Measurements from ENCODE around the gene PHF21A. TPM values are rescaled to one million over a fixed set of nuclear protein-coding genes. Genes with fewer than 3 reads are reported as not detected.
"Not testable (repeated sequence)": the region's sequence is repeated elsewhere in the genome, so short reads cannot be mapped to it uniquely, and the experiment has no call there.

The PHF21A gene
- total RNA-seq, 2 donors from 2014 or later, result 47.2 to 53.9 TPM

DNA sequence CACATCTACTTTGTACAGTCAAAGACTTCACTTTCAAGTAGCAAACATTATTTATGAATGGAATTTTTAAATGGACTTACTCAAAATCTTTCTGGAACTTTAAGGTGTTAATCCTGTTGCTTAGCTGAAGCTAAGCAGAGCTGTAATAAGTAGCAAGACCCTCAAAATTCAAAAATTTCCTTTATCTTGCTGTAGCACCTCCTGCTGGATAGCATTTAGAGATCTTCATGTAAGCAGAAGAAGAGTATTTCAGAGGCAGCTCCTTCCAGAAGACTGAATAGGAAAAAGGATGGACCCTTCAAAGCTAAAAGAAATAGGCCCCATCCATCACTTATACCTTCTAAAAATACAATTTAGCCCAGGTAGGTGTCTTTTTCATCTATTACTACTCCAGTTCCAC lies 3.4 kb downstream of the PHF21A start:
- Histone ChIP-seq H3K27ac (ENCODE audit: low read depth, low read length) (no peak overlapping the region), H3K9me3 (ENCODE audit: control insufficient read depth, low read length) (no peaks in the 10 kb centered on the region), H3K27me3 (ENCODE audit: control insufficient read depth, insufficient read depth, low read length, poor library complexity, severe bottlenecking) (no peaks in the 10 kb centered on the region), H3K4me3 (ENCODE audit: low read length) (peak overlapping the region; percentile 81), H3K9ac (ENCODE audit: extremely low read depth, low read length, poor library complexity, severe bottlenecking) (no peak overlapping the region), H3K36me3 (ENCODE audit: control insufficient read depth, insufficient read depth, low read length) (no peaks in the 10 kb centered on the region), H3K4me1 (ENCODE audit: control insufficient read depth, insufficient read depth, low read length) (no peaks in the 10 kb centered on the region)
- TF ChIP-seq, protein P1, sequence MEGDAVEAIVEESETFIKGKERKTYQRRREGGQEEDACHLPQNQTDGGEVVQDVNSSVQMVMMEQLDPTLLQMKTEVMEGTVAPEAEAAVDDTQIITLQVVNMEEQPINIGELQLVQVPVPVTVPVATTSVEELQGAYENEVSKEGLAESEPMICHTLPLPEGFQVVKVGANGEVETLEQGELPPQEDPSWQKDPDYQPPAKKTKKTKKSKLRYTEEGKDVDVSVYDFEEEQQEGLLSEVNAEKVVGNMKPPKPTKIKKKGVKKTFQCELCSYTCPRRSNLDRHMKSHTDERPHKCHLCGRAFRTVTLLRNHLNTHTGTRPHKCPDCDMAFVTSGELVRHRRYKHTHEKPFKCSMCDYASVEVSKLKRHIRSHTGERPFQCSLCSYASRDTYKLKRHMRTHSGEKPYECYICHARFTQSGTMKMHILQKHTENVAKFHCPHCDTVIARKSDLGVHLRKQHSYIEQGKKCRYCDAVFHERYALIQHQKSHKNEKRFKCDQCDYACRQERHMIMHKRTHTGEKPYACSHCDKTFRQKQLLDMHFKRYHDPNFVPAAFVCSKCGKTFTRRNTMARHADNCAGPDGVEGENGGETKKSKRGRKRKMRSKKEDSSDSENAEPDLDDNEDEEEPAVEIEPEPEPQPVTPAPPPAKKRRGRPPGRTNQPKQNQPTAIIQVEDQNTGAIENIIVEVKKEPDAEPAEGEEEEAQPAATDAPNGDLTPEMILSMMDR (conservative IDR thresholded peaks at IDR 0.05), result peak; percentile 61
- Mint-ChIP-seq H3K9me3 (no peaks in the 10 kb centered on the region), H3K36me3 (ENCODE audit: low read depth) (peaks cover 5% of the 10 kb centered on the region), H3K27me3 (ENCODE audit: insufficient read depth) (no peaks in the 10 kb centered on the region), H3K4me3 (no peak overlapping the region), H3K27ac (no peak overlapping the region), H3K4me1 (peaks cover 18% of the 10 kb centered on the region)
- DNase-seq, result no peak

DNA sequence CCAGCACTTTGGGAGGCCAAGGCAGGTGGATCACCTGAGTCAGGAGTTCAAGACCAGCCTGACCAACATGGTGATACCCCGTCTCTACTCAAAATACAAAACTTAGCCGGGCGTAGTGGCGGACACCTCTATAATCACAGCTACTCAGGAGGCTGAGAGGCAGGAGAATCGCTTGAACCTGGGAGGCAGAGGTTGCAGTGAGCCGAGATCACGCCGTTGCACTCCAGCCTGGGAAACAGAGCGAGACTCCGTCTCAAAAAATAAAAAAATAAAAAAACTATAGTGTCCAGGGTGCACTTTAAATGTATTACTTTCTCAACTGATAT lies 4.6 kb downstream of the PHF21A start:
- H3K27ac ChIP-seq (ENCODE audit: low read depth, low read length); H3K4me3 Mint-ChIP-seq: not testable (repeated sequence)
- H3K4me1 Mint-ChIP-seq, result peaks cover 16% of the 10 kb centered on the region

DNA sequence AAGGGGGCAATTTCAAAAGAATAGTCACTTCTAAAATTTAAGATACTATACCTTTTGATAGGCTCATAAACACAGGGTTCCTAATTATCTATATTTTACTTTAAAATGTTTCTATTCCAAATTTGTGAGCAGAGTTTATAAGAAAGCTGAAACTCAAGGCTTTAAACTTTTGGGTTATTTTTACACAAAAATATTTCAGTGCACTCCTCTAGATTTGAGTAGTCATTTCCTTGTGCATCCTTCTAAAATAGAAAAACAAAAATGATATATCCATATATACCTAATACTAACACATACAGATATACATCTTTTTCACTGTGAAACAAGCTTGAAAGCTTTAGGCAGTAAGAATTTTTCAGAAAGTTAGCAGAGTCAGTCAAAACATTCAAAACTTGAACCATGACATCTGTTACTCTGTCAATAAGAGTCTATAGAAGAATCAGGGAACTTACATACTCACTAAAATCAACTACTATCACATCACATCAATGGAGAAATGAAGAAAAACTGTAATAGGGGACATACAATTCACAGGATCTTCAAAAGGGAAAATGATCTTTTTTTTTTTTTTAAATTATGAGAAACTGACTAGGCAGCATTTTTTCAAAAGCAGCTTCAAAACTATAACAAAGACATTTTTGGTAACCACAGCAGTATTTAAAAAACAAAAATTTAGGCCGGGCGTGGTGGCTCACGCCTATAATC lies 5.1 kb downstream of the PHF21A start:
- Mint-ChIP-seq H3K27ac (no peak overlapping the region), H3K27me3 (ENCODE audit: insufficient read depth) (no peaks in the 10 kb centered on the region), H3K4me1 (peaks cover 16% of the 10 kb centered on the region), H3K4me3 (no peak overlapping the region), H3K9me3 (no peaks in the 10 kb centered on the region), H3K36me3 (ENCODE audit: low read depth) (peaks cover 5% of the 10 kb centered on the region)
- Histone ChIP-seq H3K27ac (ENCODE audit: low read depth, low read length) (no peak overlapping the region), H3K27me3 (ENCODE audit: control insufficient read depth, insufficient read depth, low read length, poor library complexity, severe bottlenecking) (no peaks in the 10 kb centered on the region), H3K4me3 (ENCODE audit: low read length) (no peak overlapping the region), H3K36me3 (ENCODE audit: control insufficient read depth, insufficient read depth, low read length) (no peaks in the 10 kb centered on the region), H3K9me3 (ENCODE audit: control insufficient read depth, low read length) (no peaks in the 10 kb centered on the region), H3K9ac (ENCODE audit: extremely low read depth, low read length, poor library complexity, severe bottlenecking) (no peak overlapping the region), H3K4me1 (ENCODE audit: control insufficient read depth, insufficient read depth, low read length) (no peaks in the 10 kb centered on the region)
- 94 to 100% methylated on average over 3 of the region's 3 CpGs for WGBS, 2 experiments (ENCODE audit: insufficient coverage in 1 of 2, insufficient read length in 1 of 2)
- TF ChIP-seq, protein P1 (conservative IDR thresholded peaks at IDR 0.05), result no peak
- DNase-seq, result no peak

More for the DNA sequence above, 4.6 kb downstream of the PHF21A start:
- H3K27ac Mint-ChIP-seq; H3K4me3 ChIP-seq (ENCODE audit: low read length); H3K9me3 ChIP-seq (ENCODE audit: control insufficient read depth, low read length); DNase-seq; H3K36me3 ChIP-seq (ENCODE audit: control insufficient read depth, insufficient read depth, low read length); H3K27me3 Mint-ChIP-seq (ENCODE audit: insufficient read depth); H3K9me3 Mint-ChIP-seq; H3K9ac ChIP-seq (ENCODE audit: extremely low read depth, low read length, poor library complexity, severe bottlenecking); H3K27me3 ChIP-seq (ENCODE audit: control insufficient read depth, insufficient read depth, low read length, poor library complexity, severe bottlenecking); H3K4me1 ChIP-seq (ENCODE audit: control insufficient read depth, insufficient read depth, low read length); H3K36me3 Mint-ChIP-seq (ENCODE audit: low read depth): not testable (repeated sequence)
- 94% methylated on average over 5 to 10 of the region's 10 CpGs for WGBS, 2 experiments (ENCODE audit: insufficient coverage in 1 of 2, insufficient read length in 1 of 2)

GRCh38 chr11:46114961-46115360 lies 6.3 kb downstream of the PHF21A start:
- no peak overlapping the region for H3K27ac Mint-ChIP-seq
- Histone ChIP-seq H3K4me3 (ENCODE audit: low read length) (no peak overlapping the region), H3K9ac (ENCODE audit: extremely low read depth, low read length, poor library complexity, severe bottlenecking) (no peak overlapping the region), H3K27me3 (ENCODE audit: control insufficient read depth, insufficient read depth, low read length, poor library complexity, severe bottlenecking) (no peaks in the 10 kb centered on the region), H3K27ac (ENCODE audit: low read depth, low read length) (no peak overlapping the region), H3K36me3 (ENCODE audit: control insufficient read depth, insufficient read depth, low read length) (no peaks in the 10 kb centered on the region), H3K9me3 (ENCODE audit: control insufficient read depth, low read length) (no peaks in the 10 kb centered on the region), H3K4me1 (ENCODE audit: control insufficient read depth, insufficient read depth, low read length) (no peaks in the 10 kb centered on the region)
- H3K9me3 Mint-ChIP-seq, result no peaks in the 10 kb centered on the region
- TF ChIP-seq, protein P1 (conservative IDR thresholded peaks at IDR 0.05), result no peak
- no peak for DNase-seq
- no peak overlapping the region for H3K4me3 Mint-ChIP-seq
- H3K27me3 Mint-ChIP-seq (ENCODE audit: insufficient read depth), result no peaks in the 10 kb centered on the region
- peaks cover 16% of the 10 kb centered on the region for H3K4me1 Mint-ChIP-seq
- H3K36me3 Mint-ChIP-seq (ENCODE audit: low read depth), result peaks cover 5% of the 10 kb centered on the region
